Measurements from ENCODE around the gene STPG1.

The STPG1 gene

DNA sequence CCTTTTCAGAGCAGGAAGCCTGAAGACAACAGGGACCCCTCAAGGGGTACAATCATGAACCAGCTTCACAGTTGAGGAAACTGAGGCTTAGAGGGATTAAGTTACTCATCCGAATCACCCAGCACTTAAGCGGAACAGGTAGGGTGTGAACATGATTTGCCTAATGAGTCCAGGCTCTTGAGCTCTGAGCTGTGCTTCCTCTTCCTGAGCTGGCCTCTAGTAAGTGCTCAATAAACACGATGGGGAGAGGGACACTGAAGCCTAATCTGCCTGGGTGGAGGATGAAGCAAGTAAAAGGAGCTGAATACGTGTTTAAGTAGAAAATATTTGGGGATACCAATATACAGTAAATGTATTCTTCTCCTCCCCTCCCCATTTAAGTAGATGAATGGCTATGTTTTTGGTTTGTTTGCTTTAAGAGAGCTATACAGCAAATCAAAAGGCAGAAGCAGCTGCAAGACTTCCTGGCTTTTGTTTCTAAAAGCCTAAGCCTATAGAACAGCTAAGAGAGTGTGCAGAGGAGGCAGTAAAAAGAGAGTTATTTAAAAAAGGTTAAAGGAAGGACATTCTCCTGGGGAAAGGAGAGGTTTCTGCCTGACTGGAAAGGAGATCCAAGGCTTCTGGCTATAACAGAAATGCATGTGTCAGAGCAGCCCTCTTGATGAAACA is 20.5 kb downstream of the STPG1 start:
- peak in 3 of 6 experiments; percentile 19 to 46 (median 42) for DNase-seq

DNA sequence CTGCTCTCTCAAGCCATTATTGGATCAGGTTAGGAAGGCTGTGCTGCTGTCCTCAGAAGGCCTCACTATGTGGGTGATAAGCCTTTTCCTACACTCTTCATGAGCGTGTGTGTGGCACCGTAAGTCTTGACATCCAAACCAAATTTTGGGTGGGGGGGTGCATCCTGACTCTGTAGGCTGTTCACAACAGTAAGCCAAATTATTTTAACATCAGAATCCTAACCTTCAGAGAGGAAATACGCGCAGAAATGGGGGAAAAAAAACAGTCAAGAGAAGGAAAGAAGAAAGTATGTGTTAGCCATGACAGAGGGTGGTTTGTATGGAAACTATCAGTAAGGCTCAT is 21.0 kb downstream of the STPG1 start:
- DNase-seq = no peak

DNA sequence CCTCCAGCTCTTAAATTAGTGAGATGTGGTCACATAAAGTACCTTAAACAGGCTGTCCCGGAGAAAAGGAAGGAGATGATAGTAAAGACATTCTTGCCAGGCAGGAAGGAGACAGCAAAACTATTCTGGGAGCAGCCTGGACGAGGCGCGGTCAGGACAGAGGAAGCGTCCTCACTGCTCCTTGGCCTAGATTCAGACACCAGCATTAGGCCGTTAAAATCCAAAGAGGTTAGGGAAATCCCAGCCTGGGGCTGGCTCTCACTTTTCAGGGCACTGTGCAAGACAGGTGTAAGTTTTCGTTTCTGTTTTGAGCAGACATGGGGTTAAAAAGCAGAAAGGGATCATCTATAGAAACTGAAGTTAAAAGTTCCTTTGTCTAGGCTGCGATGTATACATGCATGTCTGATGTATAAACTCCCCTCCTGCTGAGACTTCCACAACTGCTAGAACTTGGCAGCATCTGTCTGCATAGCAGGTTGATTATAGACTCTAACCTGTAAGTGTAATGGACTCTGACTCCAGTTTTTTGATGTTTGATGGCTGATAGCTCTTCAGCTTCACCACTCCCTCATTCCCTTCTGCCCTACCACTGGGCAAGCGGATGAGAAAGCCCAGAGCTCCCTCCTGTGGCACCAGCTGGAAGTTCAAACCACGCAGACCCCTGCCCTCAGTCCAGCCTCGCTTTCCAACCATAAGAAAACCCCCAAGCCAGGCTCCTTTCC is 21.5 kb downstream of the STPG1 start:
- DNase-seq = peak; percentile 12 to 55 (median 35)

DNA sequence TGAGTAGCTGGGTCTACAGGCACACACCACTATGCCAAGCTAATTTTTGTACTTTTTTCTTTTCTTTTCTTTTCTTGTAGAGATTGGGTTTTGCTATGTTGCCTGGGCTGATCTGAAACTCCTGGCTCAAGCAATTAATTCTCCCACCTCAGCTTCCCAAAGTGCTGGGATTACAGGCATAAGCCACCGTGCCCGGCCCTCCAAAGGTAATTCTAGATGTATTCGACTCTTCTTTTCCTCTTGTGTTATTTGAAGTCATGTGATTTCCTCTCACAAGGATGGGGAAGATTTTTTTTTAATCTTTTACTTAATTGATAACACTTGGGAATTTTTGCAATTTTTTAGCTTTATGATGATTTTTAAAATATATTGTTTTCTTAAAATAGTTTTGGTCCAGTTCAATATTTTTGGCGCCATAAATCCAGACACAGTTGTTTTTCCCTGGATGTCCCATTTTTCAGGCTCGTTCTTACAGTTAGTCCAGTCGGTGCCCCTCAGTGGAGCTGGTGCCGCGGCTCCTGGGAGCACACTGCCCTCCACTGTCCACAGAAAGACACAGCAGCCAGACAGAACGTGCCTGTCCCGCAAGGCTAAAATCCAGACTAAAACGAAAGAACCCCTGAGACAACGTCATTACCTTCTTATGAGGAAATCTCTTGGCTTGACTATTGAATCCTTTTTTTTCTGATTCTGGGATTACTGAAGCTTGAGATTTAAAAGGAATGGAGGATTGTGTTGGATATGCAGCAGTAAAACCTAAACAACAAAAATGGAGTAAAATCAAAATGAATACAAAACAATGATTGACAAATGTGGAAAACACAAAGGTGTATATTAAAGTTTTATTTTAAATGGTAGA is 22.4 kb downstream of the STPG1 start:
- peak; percentile 9 to 60 (median 50) for DNase-seq

DNA sequence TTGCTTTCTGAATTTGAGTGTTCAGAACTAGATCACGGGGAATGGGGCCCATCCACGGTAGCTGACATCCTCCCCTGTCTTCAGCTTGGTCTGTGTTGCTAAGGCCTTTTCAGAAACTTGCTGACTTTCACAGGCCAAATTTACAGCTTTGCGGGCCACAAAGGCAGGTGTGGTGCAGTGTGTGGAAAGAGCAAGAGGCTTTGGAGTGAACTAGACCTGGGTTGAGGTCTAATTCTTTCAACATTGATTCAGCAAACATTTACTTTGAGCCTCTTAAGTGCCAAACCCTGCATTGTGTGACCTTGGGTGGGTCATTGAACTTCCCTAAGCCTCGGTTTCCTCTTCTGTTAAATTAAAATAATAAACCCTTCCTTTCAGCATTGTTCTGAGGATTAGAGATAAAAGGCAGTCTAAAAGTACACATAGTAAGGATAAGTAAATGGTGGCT is 24.3 kb downstream of the STPG1 start:
- no peak for DNase-seq

- DNase-seq = no peak
These were observed 25.2 kb downstream of the STPG1 start for GRCh38 chr1:24388331-24388885.

DNA sequence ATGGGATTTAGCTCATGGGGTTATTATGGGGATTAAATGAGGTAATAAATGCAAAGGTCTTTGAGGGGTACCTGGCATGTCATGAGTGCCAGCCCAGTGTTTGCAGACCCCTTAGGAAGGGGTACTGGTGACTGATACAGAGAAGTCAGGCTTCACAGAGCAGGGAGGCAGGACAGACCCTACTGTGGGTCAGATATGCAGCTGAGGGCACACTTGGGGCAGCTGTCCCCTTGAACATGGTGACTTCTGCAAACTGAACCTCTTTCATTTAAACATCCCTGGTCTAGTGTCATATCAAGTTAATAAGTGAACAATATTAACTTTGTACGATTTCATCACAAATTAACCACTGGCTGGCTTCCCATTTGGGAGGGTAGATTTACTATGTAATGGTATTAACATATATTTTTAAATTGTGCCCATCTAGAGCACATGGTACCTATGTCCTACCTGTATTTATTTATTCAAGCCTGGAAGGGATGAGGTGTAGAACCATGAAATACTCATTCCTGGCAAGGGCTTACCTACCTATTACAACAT is 25.9 kb downstream of the STPG1 start:
- DNase-seq = no peak

GRCh38 chr1:24386931-24387330 is 26.7 kb downstream of the STPG1 start:
- no peak for DNase-seq

- no peak for DNase-seq
These were observed 27.3 kb downstream of the STPG1 start for GRCh38 chr1:24386241-24386640.

DNA sequence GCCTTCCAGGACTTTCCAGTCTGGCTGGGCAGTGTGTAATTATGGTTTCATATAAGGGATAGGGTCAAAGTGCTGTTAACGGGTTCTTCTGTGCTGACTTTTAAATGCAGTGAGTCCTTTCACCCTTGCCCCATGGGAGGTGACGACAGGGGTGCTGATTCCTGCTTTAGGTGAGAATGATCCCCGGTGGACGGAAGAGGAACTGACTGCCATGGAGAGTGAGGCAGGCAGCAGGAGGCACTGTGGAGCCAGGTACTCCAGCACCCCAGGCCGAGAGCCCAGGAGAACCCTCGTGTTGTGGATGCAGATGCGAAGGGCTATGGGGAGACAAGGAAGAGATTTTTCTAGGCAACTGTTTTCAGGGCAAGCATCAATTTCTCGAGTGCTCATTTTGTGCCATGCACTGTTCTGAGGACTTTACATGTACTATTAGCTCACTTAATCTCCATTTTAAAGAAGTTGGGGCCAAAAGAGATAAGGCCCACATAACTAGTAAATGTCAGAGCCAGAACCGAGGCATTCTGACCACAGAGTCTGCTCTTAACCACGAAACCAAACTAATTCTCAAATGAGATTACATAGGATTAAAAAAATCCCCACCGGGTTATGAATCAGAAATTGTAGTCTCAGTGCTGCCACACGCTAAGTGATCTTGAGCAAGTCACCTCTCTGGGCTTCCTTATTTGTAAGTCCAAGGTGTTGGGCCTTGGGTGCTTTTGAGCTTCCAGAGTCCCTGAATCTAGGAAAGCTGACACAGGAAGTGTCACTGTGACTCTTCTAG is 28.2 kb downstream of the STPG1 start:
- DNase-seq = peak in 5 of 6 experiments; percentile 6 to 28 (median 14)

GRCh38 chr1:24384251-24385090 is 29.1 kb downstream of the STPG1 start:
- no peak for DNase-seq

- no peak for DNase-seq
These were observed 30.1 kb downstream of the STPG1 start for GRCh38 chr1:24383381-24383940.

DNA sequence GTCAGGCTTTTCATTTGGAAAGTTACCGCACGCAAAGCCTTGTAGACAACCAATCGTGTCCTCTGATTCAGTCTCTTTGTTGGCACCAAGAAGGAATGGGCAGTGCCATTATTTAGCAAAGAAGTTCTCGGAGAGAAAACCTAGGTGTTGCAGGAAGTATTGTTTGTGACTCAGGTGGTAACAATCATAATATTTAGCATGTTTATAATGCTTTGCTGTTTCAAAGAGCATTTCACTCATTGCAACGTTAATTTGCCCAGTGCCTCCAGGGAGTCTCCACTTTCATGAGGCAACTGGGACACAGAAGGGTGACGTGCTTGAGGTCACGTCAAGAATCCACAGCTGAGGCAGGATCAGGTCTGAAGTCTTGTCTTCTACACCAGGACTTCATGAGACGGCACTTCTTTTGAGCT is 31.4 kb downstream of the STPG1 start:
- no peak for DNase-seq

DNA sequence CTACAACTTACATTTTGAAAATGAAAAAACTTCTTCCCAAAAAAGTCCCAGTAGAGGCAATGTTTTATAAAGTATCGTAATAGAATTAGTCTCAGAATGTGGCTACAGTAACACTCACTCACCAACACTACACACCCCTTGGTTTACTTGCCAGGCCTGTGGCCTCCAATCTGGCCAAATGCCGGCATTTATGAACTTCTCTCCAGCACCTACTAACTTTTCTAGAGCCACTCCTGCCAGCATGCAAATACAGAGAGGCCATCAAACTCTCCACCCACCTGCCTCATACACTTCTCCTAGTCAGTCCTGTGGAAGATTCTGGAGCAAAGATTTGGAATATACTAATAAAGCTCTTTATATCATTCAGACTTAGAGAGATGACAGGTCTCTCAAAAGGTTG is 32.3 kb downstream of the STPG1 start:
- no peak for DNase-seq

- DNase-seq = no peak
These were observed 33.1 kb downstream of the STPG1 start for GRCh38 chr1:24380508-24380907.

GRCh38 chr1:24379733-24380315 is 33.8 kb downstream of the STPG1 start:
- DNase-seq = no peak

DNA sequence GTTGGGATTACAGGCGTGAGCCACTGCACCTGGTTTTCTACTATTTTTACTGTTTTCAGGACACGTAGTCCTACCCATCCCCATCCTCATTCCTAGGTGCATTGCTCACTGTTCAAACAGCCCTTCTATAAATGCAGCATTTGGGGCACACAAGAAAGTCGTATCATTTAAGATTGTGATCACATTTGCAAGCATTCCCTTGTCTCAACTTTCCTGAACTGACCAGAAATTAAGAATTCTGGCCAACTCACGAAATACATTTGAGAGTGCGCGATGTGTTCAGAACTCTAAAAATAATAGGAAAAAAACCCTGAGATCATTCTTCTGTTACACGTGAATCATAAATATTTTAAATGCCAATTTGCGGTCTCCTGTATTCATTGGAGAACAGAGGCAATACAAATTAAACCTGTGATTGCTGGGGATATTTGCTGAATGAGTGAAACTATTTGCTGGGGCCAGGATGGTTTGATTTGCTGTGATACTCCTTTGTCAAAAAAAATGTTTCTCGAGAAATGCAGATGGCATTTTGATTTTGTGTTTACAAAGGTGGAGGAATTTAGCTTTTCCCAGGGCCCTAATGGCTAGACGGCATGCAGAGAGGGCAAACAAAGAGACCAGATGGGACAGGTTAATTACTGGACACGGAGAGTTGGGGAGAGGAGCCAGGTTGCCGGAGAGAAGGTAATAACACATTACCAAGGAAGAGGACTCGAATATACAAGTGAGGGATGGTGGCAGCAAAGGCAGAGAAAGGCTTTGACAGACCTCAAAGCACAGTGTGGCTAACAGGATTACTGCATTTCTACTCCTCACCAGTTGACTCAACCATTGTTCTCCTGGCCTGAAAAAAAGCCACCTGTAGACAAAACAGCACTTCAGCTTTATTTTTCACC is 38.4 kb downstream of the STPG1 start:
- no peak for DNase-seq

DNA sequence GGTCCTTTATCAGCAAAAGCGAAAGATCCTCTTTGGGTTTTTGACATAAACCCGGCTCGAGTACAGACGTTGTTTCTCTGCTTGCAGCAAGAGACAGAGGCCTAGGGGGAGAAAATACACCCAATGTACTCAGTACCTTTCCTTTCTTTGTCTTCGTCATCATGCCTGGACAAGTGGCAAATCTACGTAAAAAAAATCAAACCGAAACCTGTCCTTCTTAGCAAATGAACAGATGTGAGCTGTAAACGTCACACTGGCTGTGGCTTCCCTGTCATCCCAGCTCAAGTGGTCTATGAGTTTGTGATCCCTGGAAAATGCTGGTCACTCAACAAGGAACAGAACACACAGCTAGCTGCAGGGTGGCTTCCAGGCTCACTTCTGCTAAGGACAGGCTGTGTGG is 39.9 kb downstream of the STPG1 start:
- DNase-seq = no peak

DNA sequence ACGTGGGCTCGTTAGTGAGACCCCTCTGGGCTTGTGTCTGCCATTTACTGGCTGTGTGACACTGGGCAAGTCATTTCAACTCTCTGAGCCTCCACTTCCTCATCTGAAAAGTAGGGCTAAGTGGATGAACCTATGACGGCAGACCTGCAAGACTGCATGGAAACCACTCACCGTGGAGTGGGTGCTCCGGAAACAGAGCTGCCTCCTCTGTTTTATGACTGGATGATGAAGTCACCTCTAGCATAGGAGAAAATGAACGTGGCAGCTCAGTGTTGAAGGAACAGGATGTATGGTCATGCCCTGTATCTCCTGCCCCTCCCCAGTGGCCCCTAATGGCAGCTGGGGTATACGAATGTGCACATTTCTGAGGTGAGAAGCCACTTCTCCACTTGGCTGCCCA is 40.5 kb downstream of the STPG1 start:
- no peak for DNase-seq

All from stimulated activated naive CD4-positive, alpha-beta T cell (primary cell).